IPS-18c (cell line): ENCODE results near the gene DPP8.
A peak's percentile ranks its signal among the peaks of the same experiment; 100 is the strongest.

Experiments used
- H3K4me3 ChIP-seq: 2 replicates; pipeline ENCODE4 v1.7.0; 2013; ENCODE audit warnings: low read depth, mild to moderate bottlenecking, low read length, moderate library complexity; ENCODE audit not compliant: insufficient read depth
- H3K9me3 ChIP-seq: one replicate; pipeline ENCODE4 v1.6.1; 2013; ENCODE audit warnings: mild to moderate bottlenecking, low read length, moderate library complexity; ENCODE audit not compliant: control insufficient read depth, insufficient read depth

DPP8 gene

GRCh38 chr15:65414841-65415621 lies 102.5 kb downstream of the DPP8 start:
- H3K9me3 ChIP-seq: no peaks in the 10 kb centered on the region
- H3K4me3 ChIP-seq: peak overlapping the region; percentile 28

- no peaks in the 10 kb centered on the region for H3K9me3 ChIP-seq
- H3K4me3 ChIP-seq: no peak overlapping the region
Measured at GRCh38 chr15:65413760-65414144, 103.7 kb downstream of the DPP8 start.

GRCh38 chr15:65413051-65413759 lies 104.3 kb downstream of the DPP8 start:
- no peaks in the 10 kb centered on the region for H3K9me3 ChIP-seq

GRCh38 chr15:65412556-65412955 lies 104.9 kb downstream of the DPP8 start:
- no peak overlapping the region for H3K4me3 ChIP-seq
- no peaks in the 10 kb centered on the region for H3K9me3 ChIP-seq

More at GRCh38 chr15:65413051-65413759, 104.3 kb downstream of the DPP8 start:
- H3K4me3 ChIP-seq: no peak overlapping the region

GRCh38 chr15:65411465-65412071 lies 105.9 kb downstream of the DPP8 start:
- no peaks in the 10 kb centered on the region for H3K9me3 ChIP-seq
- no peak overlapping the region for H3K4me3 ChIP-seq

- H3K9me3 ChIP-seq: no peaks in the 10 kb centered on the region
- no peak overlapping the region for H3K4me3 ChIP-seq
Measured at GRCh38 chr15:65410972-65411371, 106.5 kb downstream of the DPP8 start.

DNA sequence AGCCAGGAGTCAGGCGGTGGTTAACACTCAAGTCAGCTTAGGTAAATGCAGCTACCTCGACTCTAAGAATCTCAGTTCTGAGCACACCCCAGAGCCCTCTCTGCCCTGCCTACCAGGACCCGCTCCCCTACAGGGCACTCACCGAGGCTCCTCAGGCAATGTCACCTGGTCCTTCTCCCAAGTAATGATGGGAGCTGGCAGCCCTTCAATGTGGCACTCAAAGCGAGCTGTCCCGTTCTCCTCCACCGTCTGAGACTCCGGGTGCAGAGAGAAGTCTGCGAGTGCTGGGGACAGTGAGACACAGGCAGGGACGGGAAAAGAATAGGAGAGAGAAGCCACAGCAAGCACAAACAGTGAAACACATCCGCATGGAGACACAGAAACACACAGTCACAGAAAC lies 107.5 kb downstream of the DPP8 start:
- no peak overlapping the region for H3K4me3 ChIP-seq
- no peaks in the 10 kb centered on the region for H3K9me3 ChIP-seq

DNA sequence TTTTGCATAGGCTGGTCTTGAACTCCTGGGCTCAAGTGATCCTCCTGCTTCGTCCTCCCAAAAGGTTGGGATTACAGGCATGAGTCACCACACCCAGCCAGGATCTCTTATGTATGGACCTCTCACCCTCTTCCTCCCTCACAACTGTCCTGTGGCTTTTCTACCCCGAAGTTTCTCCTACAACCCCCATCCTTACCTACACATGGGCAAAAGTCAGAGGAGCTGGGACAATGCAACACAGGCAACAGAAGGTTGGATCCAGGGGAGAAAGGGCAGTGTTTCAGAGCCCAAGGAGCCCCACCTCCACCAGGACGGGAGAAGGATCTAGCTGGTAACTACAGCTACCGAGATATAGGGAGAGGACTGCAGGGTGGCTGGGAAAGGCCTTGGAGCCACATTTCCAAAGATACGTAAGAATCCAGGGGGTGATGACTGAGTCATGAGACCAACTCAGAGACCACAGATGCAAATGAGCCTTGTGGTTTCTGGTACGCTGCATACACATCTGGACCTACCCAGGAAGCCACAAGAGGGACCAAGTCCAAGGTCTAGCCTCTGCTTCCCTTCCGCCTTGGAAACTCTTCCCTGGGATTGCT lies 108.4 kb downstream of the DPP8 start:
- no peak overlapping the region for H3K4me3 ChIP-seq

DNA sequence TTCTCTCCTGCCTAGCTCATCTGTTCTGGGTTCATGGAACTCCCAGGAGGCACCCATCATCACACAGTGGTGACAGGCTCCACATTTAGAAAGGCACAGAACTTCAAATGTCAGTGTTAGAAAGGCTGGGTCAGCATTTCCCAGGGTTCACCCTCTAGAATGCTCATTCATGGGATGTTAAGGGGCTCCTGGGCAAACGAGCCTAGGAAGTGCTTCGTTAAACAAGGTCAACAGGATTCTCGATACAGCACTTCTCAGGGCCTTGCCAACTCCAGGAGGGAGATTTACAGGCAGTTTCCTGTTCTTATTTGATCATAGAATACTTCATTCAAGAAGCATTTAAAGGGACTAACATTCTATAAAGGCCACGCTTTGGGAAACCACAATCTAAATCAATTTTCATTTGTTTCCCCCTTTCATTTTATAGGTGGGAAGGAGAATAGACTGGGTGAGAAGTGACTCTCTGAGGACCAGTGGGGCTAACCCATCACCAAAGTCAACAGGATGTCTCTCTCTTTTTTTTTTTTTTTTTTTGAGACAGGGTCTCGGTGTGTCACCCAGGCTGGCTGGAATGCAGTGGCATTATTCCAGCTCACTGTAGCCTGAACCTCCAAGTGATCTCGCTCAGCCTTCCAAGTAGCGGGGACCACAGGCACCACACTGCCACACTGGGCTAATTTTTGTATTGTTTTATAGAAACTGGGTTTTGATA lies 109.0 kb downstream of the DPP8 start:
- no peak overlapping the region for H3K4me3 ChIP-seq
- no peaks in the 10 kb centered on the region for H3K9me3 ChIP-seq

More for the DNA sequence above, 108.4 kb downstream of the DPP8 start:
- no peaks in the 10 kb centered on the region for H3K9me3 ChIP-seq

- no peak overlapping the region for H3K4me3 ChIP-seq
- no peaks in the 10 kb centered on the region for H3K9me3 ChIP-seq
Measured at GRCh38 chr15:65406424-65407000, 111.0 kb downstream of the DPP8 start.

DNA sequence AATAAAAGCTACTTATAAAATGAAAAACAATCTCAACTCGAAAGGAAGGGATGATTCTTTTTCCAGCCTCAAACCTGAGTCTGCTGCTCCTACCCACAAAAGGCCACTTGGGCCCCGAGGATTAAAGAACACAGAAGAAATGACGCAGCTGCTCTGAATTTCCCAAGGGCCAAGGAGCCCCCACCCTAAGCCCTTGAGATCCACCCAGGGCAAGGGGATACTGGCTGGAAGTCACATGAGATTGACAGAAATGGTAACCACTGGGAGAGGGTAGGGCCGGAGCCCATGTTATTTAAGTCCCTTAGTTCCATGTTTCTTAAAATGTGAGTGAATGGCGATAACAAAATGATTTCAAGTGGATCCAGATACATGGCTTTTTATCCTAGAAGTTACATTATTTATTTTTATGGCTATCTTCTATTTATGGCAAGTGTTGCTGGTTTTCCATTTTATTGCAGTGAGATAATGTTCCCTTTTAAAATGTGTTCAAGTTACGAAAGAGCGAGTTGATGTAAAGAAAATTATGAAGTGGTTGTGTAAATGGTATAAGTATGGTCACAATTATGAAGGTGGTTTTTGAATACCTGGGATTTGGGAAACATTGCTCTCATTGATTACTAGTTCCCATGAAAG lies 111.6 kb downstream of the DPP8 start:
- no peak overlapping the region for H3K4me3 ChIP-seq
- H3K9me3 ChIP-seq: no peaks in the 10 kb centered on the region

DNA sequence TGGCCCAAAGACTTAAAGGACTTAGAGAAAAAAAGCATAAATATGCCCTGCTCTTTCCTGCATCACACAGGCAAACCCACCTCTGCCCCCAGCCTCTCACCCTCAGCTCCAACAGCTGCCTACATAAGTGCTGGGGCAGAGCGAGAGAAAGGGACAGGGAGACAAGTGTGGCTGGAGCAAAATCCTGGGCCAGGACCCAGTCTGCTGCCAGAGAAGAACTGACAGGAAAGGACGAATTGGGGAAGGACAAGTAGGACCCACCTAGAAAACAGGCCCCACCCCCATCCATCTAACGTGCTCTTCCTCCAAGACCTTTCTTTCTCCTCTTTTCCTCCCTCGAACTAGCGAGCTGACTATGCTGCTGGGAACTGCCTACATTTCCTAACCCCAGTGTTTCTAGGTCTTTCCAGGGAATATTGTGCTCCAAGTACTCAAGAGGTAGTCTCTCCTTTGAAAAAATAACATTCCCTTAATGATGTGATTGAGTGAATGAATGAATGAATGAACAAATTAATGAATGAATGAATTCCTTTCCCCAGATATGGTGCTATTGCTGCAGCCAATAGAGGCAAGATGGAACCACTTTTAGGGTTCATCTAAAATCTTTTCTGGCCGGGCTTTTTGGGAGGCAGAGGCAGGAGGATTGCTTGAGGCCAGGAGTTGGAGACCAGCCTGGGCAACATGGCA lies 113.2 kb downstream of the DPP8 start:
- Histone ChIP-seq H3K4me3 (no peak overlapping the region), H3K9me3 (no peaks in the 10 kb centered on the region)

GRCh38 chr15:65402961-65403360 lies 114.5 kb downstream of the DPP8 start:
- no peak overlapping the region for H3K4me3 ChIP-seq
- no peaks in the 10 kb centered on the region for H3K9me3 ChIP-seq

DNA sequence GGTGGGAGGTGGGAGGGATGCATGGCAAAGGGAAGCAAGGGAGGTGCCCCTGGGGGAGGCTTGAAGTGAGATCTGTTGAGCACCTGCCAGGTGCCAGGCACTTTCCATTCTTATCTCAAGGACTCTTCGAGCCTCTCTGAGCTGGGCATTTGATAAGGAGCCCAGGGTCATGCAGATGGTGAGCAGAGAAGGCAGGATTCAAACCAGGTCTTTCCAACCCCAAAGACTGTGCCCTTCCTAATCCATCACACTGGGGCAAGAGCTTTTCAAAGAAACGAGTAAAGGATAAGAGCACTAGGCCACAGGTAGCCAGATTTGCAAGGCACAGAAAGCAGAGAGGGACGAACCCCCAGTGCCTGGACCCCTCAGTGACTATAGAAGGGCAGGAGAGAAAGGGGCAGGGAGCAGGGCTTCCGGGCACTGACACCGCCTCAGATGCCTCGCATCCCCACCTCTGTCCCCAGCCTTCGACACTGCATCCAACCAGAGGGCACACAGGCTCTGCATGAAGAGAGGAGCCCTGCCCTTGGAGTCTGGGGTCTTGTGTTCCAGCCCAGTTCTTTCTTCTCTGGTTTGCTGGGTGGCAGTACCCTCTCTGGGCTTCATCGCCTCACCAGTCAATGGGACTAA lies 115.8 kb downstream of the DPP8 start:
- Histone ChIP-seq H3K9me3 (no peaks in the 10 kb centered on the region), H3K4me3 (no peak overlapping the region)

- Histone ChIP-seq H3K4me3 (no peak overlapping the region), H3K9me3 (no peaks in the 10 kb centered on the region)
Measured at GRCh38 chr15:65400760-65401610, 116.5 kb downstream of the DPP8 start.
